ENCODE data around the gene PLPP3.
"Not testable (repeated sequence)": the region's sequence is repeated elsewhere in the genome, so short reads cannot be mapped to it uniquely, and the experiment has no call there.

The PLPP3 gene

DNA sequence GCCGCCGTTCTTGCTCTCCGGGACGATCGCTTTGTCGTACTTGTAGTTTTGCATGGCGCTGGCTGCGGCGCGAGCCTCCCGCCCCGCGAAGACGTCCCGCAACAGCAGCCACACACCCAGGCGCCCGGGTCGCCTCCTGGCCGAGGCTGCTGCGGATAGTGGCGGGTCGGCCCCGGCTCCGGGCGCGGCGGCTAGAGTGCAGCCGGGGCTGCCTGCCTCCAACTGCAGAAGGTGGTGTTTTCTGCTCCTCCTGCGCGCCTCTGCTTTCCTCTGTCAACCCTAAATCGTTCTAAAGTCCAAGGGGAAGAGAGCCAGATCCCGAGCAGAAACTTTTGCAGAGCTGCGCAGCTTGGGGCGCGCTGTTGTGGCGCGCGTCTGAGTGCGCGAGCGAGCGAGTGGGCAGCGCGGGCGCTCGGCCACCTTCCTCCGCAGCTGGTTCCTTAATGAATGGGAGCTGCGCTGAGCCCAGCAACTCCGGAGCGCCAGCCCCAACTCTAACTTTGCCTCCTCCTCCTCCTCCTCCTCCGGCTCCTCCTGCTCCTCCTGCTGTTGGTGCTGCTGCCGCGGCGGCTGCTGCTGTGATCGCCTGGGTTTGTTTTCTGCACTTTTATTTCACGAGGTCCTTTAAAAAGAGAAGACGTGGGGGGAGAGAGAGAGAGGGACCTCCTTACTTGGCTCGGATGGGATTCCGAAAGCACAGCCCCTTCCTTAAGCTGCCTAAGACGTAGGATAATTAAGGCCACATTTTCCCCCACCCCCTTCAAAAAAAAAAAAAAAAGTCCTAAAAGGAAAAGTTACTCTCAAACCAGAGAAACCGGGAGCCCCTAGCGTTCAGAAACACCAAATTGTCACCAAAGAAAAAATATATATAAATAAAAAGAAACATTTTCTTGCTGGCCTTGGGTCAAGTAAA is at the start of gene PLPP3:
TSS of gene PLPP3 (minus strand) at position 601 of the 913 bp plus-strand sequence. CDS start at position 54, 547 bp downstream.
- no peak for DNase-seq (ENCODE audit: low read depth in 2 of 2, low spot score in 1 of 2)

GRCh38 chr1:56627636-56628039 is 48.3 kb upstream of the PLPP3 start:
- no peak for DNase-seq (ENCODE audit: low read depth in 2 of 2, low spot score in 1 of 2)

DNA sequence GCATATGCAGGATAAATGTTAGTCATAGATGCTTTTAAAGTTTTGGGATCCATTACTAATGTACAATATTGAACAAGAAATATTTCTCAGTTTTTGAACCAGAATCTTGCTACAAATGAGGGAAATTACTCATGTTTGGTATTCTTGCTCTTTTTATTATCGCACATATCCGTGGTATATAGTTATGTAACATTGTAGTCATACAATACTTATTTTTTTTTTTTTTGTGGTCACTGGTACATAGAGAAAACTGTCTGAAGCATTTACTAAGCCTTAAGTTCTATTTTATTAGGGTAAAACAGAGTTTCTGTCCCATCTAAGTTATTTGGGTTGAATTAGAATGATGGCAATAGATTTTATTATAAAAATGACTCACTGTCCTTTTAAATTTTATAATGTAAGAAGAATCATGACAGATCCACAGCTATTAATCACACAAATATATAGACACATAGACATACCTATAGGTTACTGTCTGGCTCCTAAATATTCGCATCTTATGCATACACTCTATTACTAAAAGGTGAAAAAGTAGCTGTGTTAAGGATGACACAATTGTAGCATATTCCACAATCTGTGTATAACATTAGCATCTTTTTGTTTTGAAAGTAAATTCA is 47.8 kb upstream of the PLPP3 start:
- DNase-seq (ENCODE audit: low read depth in 2 of 2, low spot score in 1 of 2): no peak

- DNase-seq (ENCODE audit: low read depth in 2 of 2, low spot score in 1 of 2): no peak
Measured at GRCh38 chr1:56626546-56626945, 47.2 kb upstream of the PLPP3 start.

- DNase-seq (ENCODE audit: low read depth in 2 of 2, low spot score in 1 of 2): no peak
Measured at GRCh38 chr1:56625819-56626440, 46.6 kb upstream of the PLPP3 start.

GRCh38 chr1:56617141-56617540 is 37.8 kb upstream of the PLPP3 start:
- DNase-seq (ENCODE audit: low read depth in 2 of 2, low spot score in 1 of 2): no peak

- not testable (repeated sequence) for DNase-seq (ENCODE audit: low read depth in 2 of 2, low spot score in 1 of 2)
Measured at GRCh38 chr1:56610770-56611169, 31.4 kb upstream of the PLPP3 start.

DNA sequence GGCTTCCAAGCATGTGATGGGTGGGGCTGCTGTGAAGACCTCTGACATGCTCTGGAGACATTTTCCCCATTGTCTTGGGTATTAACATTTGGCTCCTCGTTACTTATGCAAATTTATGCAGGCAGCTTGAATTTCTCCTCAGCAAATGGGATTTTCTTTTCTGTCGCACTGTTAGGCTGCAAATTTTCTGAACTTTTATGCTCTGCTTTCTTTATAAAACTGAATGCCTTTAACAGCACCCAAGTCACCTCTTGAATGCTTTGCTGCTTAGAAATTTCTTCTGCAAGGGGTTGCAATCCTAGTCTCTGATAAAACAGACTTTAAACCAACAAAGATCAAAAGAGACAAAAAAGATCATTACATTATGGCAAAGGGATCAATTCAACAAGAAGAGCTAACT is 30.7 kb upstream of the PLPP3 start:
- DNase-seq (ENCODE audit: low read depth in 2 of 2, low spot score in 1 of 2): not testable (repeated sequence)

GRCh38 chr1:56595397-56596191 is 16.2 kb upstream of the PLPP3 start:
- DNase-seq (ENCODE audit: low read depth in 2 of 2, low spot score in 1 of 2): not testable (repeated sequence)

GRCh38 chr1:56591909-56592308 is 12.5 kb upstream of the PLPP3 start:
- DNase-seq (ENCODE audit: low read depth in 2 of 2, low spot score in 1 of 2): no peak

GRCh38 chr1:56590520-56591011 is 11.2 kb upstream of the PLPP3 start:
- DNase-seq (ENCODE audit: low read depth in 2 of 2, low spot score in 1 of 2): no peak

GRCh38 chr1:56589369-56589768 is 10.0 kb upstream of the PLPP3 start:
- DNase-seq (ENCODE audit: low read depth in 2 of 2, low spot score in 1 of 2): no peak

- DNase-seq (ENCODE audit: low read depth in 2 of 2, low spot score in 1 of 2): no peak
Measured at GRCh38 chr1:56586502-56586901, 7.1 kb upstream of the PLPP3 start.

DNA sequence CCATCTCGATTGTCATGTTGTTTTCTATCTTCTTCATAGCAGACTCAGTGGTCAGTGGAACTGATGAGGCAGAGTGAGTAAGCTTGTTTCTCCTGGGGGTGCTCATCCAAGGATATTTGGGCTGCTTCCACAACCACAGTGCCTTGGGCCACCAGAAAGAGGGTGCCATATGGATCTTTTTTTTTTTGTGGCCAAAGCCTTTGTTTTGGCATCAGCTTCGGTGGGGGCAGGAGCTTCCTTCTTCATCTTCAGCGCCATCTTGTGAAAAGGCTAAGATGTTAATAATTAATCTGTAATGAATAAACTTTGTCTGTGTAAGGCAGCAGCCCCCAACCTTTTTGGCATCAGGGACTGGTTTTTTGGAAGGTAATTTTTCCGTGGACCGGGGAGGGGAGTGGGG is 6.6 kb upstream of the PLPP3 start:
- DNase-seq (ENCODE audit: low read depth in 2 of 2, low spot score in 1 of 2): no peak

- DNase-seq (ENCODE audit: low read depth in 2 of 2, low spot score in 1 of 2): no peak
Measured at GRCh38 chr1:56584910-56585528, 5.7 kb upstream of the PLPP3 start.

- DNase-seq (ENCODE audit: low read depth in 2 of 2, low spot score in 1 of 2): no peak
Measured at GRCh38 chr1:56583957-56584468, 4.7 kb upstream of the PLPP3 start.

GRCh38 chr1:56580771-56581170 is 1.4 kb upstream of the PLPP3 start:
- DNase-seq (ENCODE audit: low read depth in 2 of 2, low spot score in 1 of 2): no peak

DNA sequence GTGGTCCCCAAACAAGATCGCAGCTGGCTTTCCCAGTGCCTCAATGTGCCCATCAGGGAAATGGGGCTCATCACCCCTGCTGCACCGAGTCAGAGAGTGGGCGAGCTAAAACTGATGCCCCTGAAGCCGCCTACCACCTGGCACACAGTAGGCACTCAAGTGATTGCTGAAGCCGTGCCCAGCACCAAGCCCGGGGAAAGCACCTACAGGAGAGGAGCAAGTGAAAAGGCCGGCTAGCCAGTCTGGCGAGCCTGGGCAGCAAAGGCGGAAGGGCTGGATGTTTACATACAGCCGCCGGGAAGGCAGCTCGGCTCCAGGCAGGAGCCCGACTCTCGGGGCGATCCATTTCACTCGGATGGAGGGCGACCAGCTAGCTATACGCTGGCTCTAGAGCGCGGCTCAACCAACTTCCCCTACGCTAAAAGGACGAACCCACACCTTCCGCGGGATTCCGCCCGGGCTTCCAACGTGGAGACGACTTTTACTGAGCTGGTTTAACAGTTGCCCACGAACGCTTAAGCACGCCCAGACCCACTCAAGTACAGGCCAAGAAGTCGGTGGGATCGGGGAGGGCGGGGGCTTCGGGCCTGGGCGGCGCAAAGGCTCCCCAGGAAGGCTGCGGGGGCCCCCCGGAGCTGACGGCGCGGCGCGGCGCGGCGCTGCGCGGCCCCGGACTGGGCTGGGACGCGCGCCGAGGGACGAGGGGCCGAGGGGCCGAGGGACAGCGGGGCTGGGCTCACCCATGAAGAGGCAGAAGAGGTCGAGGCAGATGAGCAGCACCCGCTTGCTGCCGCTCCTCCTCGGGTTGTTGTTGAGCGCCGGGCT is 1.0 kb downstream of the PLPP3 start:
- no peak for DNase-seq (ENCODE audit: low read depth in 2 of 2, low spot score in 1 of 2)

- DNase-seq (ENCODE audit: low read depth in 2 of 2, low spot score in 1 of 2): no peak
Measured at GRCh38 chr1:56577406-56578137, 1.8 kb downstream of the PLPP3 start.
